BE2C (cell line): Measurements from ENCODE around the gene B3GNT3.
A peak's percentile ranks its signal among the peaks of the same experiment; 100 is the strongest.

ENCODE experiments used
- DNase-seq: peaks from one replicate; pipeline ENCODE4 v3.0.0-alpha.2; 2020
- H3K27me3 ChIP-seq: fragments of 250-450 bp; sonication (Bioruptor Pico); 2 replicates; pipeline ENCODE4 v1.5.1; 2020; ENCODE audit warnings: mild to moderate bottlenecking
- H3K36me3 ChIP-seq: fragments of 250-450 bp; sonication (Bioruptor Pico); 2 replicates; pipeline ENCODE4 v1.5.1; 2020; ENCODE audit warnings: mild to moderate bottlenecking
- H3K4me1 ChIP-seq: fragments of 250-450 bp; sonication (Bioruptor Pico); 2 replicates; pipeline ENCODE4 v1.5.1; 2020
- H3K4me3 ChIP-seq: 2 replicates; pipeline ENCODE4 v1.5.1; 2011; ENCODE audit warnings: low read depth, low read length
- H3K9me3 ChIP-seq: fragments of 250-450 bp; sonication (Bioruptor Pico); 2 replicates; pipeline ENCODE4 v1.5.1; 2020
- CTCF ChIP-seq: IDR thresholded peaks from 2 replicates; pipeline ENCODE4 v1.5.1; 2012; ENCODE audit warnings: mild to moderate bottlenecking, low read depth, low read length

The B3GNT3 gene

GRCh38 chr19:17843292-17843827 lies 48.4 kb downstream of the B3GNT3 start:
- Histone ChIP-seq H3K27me3 (no peaks in the 10 kb centered on the region), H3K4me3 (no peak overlapping the region), H3K9me3 (no peaks in the 10 kb centered on the region), H3K36me3 (no peaks in the 10 kb centered on the region), H3K4me1 (peaks cover 4% of the 10 kb centered on the region)
- no peak for DNase-seq
- TF ChIP-seq CTCF = no peak

DNA sequence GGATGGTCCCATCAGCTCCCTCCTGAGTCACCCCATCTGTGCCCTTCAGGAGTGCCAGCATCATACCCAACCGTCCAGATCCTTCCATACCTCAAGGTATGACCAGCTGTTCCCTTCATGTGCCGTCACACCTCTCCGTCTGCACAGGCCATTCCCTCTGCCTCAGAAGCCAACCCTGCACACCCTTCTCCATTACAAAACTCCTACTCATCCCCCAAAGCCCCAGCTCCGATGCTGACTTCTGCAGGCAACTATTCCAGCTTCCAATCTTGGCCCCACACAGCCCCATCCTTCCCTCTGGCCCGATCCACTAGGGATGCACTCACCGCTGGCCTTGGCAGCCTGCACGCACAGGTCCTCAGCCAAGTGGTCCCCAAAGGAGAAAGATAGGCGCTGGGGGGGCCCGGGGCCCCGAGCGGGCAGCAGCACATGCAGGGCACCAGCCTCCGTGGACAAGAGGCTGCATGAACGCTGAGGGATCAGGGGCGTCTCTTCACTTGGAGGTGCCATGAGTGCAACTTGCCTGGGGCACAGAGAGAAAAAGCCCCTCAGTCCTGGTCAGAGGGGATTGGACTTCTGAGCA lies 49.1 kb downstream of the B3GNT3 start:
- H3K4me3 ChIP-seq = no peak overlapping the region
- TF ChIP-seq CTCF = no peak
- no peak for DNase-seq
- no peaks in the 10 kb centered on the region for H3K27me3 ChIP-seq
- H3K36me3 ChIP-seq = no peaks in the 10 kb centered on the region
- H3K4me1 ChIP-seq = peaks cover 4% of the 10 kb centered on the region
- no peaks in the 10 kb centered on the region for H3K9me3 ChIP-seq

- DNase-seq = no peak
- H3K9me3 ChIP-seq = no peaks in the 10 kb centered on the region
- H3K36me3 ChIP-seq = no peaks in the 10 kb centered on the region
- no peak overlapping the region for H3K4me3 ChIP-seq
- TF ChIP-seq CTCF = no peak
- H3K27me3 ChIP-seq = no peaks in the 10 kb centered on the region
- H3K4me1 ChIP-seq = peaks cover 4% of the 10 kb centered on the region
These were observed 51.2 kb downstream of the B3GNT3 start for GRCh38 chr19:17846146-17846545.

GRCh38 chr19:17847538-17848366 lies 52.8 kb downstream of the B3GNT3 start, which contains the start of gene JAK3:
Gene JAK3, minus strand, starts transcription at chr19:17847982. Its CDS starts 3,565 bp downstream, at chr19:17844417.
- Histone ChIP-seq H3K4me3 (no peak within 1 kb of the TSS), H3K9me3 (no peaks in the 10 kb centered on the region)
- peak; percentile 79 for DNase-seq

GRCh38 chr19:17848595-17849292 lies 53.8 kb downstream of the B3GNT3 start:
- Histone ChIP-seq H3K4me1 (no peaks in the 10 kb centered on the region), H3K4me3 (no peak overlapping the region), H3K9me3 (no peaks in the 10 kb centered on the region), H3K36me3 (no peaks in the 10 kb centered on the region), H3K27me3 (no peaks in the 10 kb centered on the region)
- TF ChIP-seq CTCF = no peak
- no peak for DNase-seq

More at GRCh38 chr19:17847538-17848366, 52.8 kb downstream of the B3GNT3 start, which contains the start of gene JAK3:
- Histone ChIP-seq H3K36me3 (no peaks in the 10 kb centered on the region), H3K4me1 (no peaks in the 10 kb centered on the region), H3K27me3 (no peaks in the 10 kb centered on the region)
- no peak for TF ChIP-seq CTCF
